Measurements from ENCODE around the gene VAV1. TPM values are rescaled to one million over a fixed set of nuclear protein-coding genes. Genes with fewer than 3 reads are reported as not detected.
"Not testable (repeated sequence)": the region's sequence is repeated elsewhere in the genome, so short reads cannot be mapped to it uniquely, and the experiment has no call there.

Gene VAV1
- total RNA-seq, 1 donor from 2014 or later, result 2.5 TPM

DNA sequence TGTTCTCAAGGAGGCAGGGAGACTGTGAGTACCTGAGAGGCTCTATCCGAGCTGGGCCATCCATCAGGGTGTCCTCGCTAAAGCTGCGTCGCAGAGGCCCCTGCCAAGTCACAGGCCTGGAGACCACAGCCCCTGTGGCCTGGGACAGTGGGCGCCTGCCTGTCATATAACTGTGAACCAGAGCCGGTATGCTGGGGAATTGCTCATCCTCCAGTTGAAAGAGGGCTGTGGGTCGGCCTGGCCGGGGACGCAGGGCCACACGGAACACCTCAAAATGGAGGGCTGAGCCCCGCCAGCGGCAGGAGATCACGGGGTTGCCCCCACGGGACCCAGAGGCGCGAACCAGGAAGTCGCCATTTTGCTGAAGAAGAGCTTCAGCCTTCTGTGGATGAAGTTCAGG, 11.9 kb upstream of the VAV1 start:
- DNase-seq, result no peak

DNA sequence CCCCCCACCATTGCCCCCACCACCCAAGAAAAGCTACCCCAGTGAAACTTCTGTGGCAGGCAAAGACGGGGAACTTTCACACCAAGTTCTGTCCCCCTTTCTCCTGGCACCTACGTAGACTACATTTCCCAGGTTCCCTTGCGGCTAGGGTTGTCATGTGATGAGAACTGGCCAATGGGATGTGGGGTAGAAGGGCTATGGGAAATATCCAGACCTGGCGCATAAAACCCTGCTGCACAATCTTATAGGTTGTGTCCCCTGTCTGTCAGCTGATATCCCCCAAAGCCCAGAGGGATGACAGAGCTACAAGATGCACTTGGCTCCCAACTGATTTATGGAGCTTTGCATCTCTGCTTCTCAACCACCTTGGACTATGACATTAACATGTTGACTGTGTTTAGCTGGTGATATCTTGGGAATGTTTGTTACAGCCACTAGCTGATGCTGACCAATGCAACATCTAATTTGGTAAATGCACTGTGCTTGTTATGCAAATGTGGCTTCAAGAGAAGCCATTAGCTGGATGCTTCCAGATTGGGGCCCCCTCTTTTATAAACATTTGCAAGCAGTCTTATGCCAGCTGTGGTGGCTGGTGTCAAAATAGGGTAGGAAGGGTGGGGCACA, 11.3 kb upstream of the VAV1 start:
- no peak for DNase-seq

DNA sequence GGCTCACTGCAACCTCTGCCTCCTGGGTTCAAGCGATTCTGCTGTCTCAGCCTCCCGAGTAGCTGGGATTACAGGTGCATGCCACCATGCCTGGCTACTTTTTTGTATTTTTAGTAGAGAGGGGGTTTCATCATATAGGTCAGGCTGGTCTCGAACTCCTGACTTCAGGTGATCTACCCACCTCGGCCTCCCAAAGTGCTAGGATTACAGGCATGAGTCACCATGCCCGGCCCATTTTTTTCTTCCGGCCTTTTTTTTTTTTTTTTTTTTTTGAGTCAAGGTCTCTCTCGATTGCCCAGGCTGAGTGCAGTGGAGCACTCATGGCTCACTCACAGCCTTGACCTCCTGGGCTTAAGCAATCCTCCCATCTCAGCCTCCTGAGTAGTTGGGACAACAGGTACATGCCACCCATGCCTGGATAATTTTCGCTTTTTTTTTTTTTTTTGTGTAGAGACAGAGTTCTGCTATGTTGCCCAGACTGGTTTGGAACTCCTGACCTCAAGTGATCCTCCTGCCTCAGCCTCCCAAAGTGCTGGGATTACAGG, 10.2 kb upstream of the VAV1 start:
- not testable (repeated sequence) for DNase-seq

DNA sequence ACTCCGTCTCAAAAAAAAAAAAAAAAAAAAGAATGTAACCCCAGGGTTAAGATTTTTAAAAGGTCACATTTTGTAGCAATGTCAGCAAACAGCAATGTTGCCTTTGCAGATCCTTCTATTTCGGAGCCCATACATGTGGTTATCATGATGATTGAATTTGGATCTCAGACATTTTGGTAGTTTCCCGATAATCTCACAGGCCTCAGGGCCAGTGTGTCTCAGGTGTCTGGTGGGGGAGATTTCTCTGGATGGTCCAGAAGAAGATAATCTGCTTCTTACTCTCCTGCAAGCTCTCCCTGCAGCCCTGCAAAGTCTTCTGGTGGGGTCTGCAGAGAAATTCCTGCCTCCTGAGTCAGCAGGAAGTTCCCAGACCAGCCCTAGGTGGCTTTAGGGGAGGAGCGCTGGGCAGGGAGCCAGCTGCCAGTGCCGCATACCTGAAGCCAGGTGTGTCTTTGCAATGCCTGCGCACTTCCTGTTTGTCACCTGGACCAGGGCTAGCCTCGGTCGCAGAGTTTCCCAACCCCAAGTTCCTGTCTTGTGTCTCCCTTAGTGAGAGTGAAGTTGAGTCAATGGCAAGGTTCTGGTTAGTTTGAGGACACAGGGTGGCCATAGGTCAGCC, 6.7 kb upstream of the VAV1 start:
- peak; percentile 68 for DNase-seq

DNA sequence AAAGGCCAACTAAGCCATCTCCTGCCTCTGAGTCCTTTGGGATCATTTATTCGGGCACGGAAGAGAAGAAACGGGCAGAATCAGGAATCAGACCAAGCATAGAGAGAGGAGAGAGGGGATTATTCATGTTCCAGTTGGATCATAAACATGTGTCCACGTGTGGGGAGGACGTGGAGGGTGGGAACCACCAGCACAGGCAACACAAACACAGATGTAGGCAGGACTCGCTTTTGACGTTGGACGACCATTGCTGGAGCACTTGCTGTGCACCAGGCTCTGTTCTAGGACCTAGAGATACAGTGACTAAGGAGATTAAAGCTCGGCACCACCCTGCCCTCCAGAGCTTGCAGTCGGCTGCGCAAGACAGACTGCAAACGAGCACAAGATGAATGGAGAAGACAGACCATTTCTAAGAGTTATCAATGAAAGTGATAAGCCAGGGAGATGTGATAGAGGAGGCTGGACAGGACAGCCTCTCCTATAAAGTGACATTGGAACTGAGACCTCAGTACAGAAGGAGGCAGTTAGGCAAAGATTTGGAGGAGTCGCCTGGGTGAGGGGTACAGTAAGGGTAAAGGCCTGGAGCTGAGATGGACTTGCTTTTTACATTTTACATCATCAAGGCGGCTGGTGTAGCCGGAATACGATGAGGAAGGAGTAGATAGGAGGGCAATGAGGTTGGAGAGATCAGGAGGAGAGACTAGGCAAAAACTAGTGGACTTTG, 6.0 kb upstream of the VAV1 start:
- no peak for DNase-seq

DNA sequence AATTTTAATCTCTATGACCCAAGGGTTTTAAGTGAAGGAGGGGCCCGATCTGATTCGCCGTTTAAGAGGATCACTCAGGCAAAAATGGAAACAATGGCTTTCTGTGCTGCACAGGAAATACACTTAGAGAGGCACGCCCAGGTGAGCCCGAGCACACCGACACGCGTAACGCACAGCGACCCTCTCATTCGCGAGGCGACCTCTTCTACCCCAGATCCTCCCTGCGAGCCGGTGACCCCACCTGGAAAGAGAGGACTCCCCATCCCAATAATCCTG, 5.5 kb upstream of the VAV1 start:
- no peak for DNase-seq

DNA sequence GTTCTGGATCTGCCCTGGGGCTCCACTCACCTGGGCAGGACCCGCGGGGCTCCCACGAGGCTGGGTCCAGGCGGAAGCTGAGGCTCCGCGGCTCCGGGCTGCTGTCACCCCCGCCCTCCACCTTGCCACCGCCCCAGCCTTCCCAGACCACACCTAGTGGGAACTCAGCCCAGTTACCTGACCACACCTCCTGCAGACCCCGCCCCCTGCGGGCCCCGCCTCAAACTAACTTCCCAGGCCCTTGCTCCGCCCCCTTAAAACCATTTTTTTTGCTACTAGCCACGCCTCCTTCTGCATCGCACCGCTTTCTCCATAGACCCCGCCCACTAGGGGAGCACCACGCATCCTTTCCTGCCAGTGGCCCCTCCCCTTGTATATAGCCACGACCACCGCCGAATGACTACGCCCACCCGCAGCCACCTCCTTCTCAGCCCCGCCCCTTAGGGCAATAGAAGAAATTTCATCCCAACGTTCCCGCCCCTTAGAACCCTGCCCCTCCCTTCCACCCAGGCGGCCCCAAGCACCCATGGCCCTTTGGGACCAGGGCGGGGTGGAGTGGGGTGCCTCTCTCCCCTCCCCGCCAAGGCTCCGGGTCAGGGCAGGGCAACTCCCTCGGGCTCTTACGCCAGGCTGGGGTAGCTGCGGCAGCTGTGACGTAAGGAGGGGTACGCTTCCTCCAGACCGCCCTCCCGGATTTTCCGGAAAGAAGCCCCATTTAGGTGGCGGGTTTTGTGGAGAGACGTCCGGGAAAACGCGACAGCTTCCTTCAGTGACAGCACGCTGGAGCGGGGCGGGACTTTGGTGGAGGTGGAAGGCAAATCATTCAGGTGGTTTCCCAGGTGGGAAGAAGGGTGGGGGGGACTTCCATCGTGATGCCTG, 4.9 kb upstream of the VAV1 start, which contains the start of gene SH2D3A:
TSS of gene SH2D3A (minus strand) at position 79 of the 879 bp plus-strand sequence. CDS start 3,687 bp downstream, outside the sequence.
- peak; percentile 74 for DNase-seq

DNA sequence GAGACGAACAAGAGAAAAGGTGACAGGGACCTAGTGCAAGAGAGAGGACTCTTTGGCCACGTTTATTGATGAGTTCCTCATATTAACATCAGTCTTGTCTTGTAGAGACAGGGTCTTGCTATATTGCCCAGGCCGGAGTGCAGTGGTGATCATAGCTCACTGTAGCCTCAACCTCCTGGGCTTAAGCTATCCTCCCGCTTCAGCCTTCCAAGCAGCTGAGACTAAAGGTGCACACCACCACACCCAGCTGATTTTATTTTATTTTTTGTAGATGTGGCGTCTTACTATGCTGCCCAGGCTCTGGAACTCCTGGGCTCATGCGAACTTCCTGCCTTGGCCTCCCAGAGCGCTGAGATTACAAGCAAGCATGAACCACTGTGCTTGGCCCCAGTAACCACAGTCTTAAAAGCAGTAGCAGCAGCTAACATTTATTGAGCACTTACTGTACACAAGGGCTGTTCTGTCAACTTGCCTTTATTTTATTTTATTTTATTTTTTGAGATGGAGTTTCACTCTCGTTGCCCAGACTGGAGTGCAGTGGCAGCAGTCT, 4.2 kb upstream of the VAV1 start:
- DNase-seq, result no peak

DNA sequence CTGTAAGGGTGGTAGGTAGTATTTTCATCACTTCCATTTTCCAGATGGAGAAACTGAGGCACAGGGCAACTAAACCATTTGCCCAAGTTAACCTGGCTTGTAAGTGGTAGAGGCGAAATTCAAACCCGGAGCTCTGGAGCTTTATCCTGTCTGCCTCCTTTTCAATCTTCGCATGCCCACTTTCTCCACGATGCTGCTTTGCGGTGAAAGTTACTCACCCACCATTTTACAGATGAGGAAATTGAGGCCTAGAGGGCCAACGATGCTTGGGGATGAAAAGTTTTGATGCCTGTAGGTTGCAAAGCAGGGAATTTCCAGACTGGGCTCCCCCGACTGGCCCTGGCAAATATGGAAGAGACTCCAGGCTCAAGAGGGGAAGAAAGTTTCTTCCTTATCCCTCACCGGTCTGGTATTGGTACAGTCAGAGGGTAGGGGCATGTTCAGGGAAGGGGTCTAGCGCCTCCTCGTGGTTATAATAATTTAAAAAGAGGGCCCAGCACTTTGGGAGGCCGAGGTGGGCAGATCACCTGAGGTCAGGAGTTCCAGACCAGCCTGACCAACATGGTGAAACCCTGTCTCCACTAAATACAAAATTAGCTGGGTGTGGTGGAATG, 3.4 kb upstream of the VAV1 start:
- DNase-seq, result no peak

DNA sequence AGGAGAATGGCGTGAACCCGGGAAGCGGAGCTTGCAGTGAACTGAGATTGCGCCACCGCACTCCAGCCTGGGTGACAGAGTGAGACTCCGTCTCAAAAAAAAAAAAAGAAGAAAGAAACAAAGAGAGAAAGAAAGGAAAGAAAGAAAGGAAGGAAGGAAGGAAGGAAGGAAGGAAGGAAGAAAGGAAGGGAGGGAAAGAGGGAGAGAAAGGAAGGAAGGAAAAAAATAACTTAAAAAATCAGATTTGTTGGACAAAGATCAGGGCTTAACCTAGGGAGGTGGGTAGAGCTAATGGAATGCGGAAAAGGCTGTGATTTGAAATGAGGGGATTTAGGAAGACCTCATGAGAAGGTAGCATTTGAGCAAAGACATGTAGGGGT, 870 bp upstream of the VAV1 start:
- not testable (repeated sequence) for DNase-seq

DNA sequence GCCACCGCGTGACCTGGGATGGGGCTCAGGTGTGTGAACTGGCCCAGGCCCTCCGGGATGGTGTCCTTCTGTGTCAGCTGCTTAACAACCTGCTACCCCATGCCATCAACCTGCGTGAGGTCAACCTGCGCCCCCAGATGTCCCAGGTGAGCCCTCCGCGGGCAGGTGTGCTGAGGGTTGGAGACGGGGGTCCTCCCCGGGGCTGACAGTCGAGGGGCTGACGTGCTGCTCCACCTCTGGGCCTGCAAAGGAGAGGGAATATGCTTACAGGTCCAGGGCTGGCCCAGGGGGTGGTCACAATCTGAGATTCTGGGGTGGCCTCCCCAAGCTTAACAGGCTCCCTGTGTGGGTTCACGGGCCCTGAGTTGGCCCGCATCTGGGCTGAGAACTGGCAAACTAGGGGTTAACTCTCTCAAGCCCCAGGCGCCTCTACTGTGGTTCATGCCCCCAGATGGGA, 386 bp downstream of the VAV1 start:
- DNase-seq, result no peak

DNA sequence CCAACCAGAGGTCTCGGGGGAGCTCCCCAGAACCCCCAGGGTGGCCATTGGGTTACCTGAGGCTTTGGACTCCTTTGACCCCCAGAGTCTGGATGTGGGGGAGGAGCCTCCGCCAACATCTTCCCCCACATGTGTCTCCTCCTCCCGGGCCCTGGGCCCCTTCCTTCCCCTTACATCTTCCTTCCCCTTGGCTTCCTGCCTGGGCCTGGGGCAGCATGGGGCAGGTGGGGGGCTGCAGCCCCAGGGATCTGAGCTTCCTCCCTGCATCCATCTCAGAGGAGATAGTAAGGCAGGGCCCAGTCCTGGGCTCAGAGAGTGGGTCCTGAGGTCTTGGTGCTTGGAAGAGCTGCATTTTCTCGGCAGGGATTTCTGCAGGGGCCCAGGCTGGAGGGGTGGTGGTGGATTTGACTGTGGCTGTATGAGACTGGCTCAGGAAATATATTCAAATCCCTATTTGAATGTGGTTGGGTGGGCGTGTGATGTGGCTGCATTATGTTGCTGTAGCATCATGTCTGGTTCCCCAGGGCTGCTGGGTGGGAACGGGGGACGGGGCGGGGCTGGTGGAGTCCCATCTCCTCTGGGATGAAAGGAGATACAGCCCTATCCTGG, 919 bp downstream of the VAV1 start:
- DNase-seq, result no peak

DNA sequence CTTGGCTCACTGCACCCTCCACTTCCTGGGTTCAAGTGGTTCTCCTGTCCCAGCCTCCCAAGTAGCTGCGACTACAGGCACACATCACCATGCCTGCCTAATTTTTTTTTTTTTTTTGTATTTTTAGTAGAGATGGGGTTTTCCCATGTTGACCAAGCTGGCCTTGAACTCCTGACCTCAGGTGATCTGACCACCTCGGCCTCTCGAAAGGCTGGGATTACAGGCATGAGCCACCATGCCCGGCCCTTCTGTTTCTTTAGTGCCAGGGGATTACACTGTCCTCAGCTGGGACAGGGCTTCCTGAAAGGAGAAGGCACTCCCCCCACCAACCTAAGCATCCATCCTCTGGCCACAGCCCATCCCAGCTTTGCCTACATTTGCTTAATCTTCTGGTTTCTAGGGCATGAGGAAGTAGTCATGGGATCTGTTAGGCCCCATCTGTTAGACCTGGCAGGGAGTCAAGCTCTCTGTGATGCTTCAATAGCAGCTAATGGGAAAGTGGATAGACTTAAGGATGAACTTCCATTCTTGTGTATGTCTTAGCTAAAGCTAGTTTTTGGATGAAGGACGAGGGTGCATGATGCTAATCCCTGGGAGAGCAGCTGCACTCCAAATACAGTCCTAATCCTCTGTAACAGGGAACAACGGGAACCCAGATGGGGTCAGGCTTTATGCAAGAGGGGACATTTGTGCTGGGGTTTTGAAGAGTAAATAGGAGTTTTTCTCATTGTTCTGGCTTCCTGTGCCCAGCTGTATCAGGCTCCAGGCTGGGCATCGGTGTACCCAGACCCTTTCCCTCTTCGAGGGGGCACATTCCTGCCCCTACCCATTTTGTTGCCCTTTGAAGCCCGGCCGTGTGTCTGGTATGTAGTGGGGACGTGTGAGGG, 2.6 kb downstream of the VAV1 start:
- DNase-seq, result no peak

DNA sequence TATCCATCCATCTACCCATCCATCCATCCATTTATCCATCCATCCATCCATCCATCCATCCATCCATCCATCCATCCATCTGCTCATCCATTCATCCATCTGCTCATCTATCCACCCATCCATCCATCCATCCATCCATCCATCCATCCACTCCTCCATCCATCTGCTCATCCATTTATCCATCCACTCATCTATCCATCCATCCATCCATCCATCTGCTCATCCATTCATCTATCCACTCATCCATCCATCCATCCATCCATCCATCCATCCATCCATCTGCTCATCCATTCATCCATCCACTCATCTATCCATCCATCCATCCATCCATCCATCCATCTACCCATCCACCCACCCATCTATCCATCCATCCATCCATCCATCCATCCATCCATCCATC, 3.5 kb downstream of the VAV1 start:
- not testable (repeated sequence) for DNase-seq

DNA sequence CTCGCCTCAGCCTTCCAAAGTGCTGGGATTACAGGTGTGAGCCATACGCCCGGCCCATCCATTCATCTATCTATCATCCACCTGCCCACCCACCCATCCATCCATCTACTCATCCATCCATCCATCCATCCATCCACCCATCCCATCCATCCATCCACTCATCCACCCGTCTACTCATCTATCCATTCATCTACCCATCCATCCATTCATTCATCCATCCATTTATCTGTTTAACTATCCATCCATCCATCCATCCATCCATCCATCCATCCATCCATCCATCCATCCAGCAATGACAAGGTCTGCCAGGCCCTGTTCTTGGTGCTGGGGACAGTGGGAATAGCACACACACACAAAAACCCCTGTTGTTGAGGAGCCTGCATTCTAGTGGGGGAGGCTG, 4.5 kb downstream of the VAV1 start:
- no peak for DNase-seq

DNA sequence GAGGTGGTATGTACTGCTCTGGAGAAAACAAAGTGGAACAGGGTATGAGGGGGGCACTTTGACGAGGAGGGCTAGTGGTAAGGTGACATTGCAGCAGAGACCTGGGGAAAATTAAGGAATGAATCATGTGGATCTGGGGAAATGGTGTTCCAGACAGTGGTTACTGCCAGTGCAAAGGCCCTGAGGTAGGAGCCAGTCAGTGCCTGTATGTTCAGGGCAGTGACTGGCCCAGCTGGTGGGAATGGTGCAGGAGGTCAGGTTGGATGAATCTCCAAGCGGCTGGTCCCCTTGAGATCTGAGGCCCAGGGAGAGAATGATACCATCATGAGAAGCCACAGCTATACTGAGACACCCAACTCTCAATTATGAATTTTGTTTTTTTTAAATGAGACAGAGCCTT, 4.9 kb downstream of the VAV1 start:
- DNase-seq, result no peak

DNA sequence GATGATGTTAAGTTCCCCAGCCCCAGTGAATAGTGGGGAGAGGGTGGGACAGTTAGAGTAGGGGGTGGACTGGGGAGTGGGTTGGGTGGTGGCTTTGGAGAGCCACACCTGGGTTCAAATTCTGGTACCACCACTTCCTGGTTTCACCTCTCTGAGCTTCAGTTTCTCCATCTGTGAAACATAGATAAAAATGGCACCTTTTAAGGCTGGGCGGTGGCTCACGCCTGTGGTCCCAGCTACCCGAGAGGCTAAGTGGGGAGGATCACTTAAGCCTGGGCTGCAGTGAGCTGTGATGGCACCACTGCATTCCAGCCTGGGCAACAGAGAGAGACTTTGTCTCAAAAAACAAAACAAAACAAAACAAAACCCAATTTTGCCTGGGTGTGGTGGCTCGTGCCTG, 5.9 kb downstream of the VAV1 start:
- no peak for DNase-seq

DNA sequence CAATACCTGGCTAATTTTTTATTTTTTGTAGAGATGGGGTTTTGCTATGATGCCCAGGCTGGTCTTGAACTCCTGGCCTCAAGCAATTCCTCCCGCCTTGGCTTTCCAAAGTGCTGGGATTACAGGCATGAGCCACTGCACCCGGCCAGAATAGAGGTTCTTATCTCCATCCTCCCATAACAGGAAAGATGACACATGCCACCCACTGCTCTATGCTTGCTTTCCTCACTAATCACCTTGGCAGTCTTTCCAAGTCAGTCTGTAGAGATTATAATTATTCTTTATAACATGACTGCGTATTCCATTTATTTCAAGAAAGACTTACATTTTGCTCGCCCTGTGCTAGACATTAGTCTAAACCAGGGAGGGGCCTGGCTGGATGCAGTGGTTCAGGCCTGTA, 6.7 kb downstream of the VAV1 start:
- no peak for DNase-seq

DNA sequence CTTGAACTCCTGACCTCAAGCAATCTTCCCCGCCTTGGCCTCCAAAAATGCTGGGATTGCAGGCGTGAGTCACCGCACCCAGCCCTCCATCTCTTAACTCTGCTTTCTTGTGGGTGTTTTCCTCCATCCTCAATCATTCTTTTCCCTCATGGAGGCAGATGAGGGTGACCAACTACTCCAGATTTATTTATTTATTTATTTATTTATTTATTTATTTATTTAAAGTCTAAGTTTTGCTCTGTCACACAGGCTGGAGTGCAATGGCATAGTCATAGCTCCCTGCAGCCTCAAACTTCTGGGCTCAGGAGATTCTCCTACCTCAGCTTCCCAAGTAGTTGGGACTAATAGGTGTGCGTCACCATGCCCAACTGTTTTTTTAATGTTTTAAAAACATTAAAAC, 14.9 kb downstream of the VAV1 start:
- no peak for DNase-seq

DNA sequence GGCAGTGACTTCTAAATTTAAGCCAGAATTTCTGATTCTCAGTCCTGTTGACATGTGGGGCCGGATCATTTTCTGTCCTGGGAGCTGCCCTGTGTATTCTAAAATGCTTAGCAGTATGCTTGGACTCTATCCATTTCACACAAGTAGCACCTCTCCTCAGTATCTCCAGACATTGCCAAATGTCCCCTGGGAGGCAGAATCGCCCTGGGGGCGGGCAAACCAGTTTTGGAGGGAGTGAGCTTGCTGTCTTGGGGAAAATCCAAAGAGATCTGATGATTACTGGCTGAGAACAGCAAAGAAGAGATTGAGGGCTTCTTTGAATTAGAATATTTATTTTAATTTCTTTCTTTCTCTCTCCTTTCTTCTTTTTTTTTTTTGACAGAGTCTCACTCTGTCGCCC, 16.4 kb downstream of the VAV1 start:
- no peak for DNase-seq
